Stimulated activated CD8-positive, alpha-beta memory T cell treated with anti-CD3 and anti-CD28 coated beads, Interleukin-7, amount 100 ng/mL, for 48 hours (primary cell): ENCODE results near the gene CD79B.

Experiments used
- DNase-seq, 2 donors: peaks; one replicate each; pipeline ENCODE4 v3.0.0-alpha.2; 2020; ENCODE audit warnings: low read depth in 1 of 2; ENCODE audit errors: extremely low read depth in 1 of 2

The CD79B gene

DNA sequence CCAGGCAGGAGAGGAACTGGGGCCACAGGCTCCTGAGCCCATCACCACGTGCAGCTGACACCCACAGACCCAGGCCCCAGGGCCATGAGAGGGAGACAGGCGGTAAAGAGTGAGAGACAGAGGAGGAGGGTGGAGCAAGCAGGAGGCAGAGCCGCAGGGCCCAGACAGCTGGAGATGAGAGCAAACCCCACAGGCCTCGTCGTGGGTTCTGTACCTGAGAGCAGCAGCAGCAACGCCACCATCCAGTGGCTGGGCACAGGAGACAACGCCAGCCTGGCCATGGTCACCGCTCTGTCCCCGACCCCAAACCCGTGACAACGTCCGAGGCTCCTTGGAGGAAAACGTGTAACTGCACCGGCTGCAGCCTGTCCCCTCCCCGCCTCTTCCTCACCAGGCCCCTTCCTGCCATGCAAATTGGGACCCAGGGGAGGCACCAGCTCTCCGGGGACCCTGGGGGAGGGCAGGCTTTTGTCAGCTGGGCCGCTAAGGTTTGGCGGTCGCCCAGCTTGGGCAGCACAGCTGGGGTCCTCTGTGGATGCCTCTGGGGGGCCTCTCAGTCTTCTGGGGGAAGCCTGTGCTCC, at the start of gene CD79B:
Gene CD79B, minus strand, starts transcription at position 351 of the 581 bp plus-strand sequence. Its CDS starts 70 bp downstream, at position 281.
- DNase-seq = no peak

DNA sequence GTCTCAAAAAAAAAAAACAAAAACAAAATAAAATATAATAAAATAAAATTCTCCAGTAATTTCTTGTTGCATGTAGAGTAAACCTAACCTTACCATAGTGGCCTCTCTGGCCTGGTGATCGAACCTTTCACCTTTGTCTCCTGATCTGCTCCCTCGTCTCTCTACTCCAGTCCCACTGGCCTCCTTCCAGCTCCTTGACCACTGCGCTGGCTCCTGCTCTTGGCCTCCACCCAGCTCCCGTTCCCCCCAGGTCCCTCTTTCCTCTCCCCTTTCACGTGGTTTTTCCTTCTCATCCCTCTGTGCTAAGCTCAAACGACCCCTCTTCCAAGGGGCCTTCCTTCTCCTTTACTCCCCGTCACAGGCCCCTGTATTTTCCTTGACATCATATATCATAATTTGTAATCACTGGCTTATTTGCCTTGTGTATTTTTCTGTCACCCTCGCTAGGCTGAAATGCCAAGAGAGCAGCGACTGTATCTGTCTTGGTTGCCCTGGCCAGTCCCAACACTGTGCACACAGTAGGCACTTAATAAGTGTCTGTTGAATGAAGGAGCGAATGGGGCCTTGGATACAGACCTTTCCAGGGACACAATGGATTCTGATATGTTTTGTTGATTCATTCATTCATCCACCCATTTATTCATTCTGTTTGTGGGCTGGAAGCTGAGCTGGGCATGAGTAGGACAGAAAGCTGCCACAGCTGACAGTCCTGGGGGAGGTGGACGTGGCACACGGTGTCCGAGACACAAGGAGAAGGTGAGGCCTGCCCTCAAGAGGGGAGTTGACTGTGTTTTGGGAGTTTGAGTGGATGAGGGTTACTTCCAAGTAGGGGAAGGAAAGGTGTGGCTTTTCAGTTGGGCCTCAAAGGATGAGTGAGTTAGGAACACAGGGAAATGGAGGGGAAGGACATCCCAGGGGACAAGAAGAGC, 46.4 kb upstream of the CD79B start:
- no peak for DNase-seq

DNA sequence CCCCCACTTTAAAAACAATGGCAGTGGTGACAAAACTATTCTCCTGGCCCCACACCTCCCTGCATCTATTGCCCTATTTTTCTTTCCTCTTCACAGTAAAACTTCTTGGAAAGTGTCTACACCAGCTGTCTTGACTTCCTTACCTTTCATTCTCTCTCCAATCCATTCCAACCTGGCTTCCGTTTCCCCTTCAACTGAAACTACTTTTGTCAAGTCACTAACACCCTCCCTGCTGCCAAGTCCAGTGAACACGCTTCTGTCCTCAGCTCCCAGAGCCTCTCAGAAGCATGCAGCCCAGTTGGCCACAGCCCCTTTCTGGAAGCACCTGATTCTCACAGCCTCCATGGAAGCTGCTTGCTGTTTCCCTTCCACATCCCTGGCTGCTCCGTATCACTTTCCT, 44.6 kb upstream of the CD79B start:
- no peak for DNase-seq

DNA sequence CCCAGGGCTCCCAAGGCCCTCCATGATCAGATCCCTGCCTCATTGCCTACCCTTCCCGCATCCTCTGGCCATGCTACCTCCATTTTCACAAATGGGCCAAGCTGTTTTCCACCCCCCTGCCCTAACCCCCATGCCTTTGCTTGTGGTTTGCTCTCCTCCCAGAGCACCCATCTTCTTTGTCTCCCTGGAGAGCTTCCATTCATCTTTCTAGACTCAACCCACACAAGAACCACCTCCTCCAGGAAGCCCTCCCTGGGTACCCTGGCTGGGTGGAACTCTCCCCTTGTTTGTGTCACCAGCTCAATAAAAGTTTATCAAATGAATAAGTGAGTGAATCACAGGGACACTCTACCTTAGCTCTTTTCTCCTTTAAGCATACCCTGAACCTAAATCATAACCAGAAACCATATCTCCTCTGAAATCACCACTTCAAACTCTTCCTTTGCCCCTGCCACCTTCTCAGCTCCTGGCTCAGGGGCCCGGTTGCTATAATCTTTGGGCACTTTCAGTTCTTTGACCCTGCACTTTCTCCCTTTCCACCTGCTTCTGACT, 43.5 kb upstream of the CD79B start:
- DNase-seq = no peak

DNA sequence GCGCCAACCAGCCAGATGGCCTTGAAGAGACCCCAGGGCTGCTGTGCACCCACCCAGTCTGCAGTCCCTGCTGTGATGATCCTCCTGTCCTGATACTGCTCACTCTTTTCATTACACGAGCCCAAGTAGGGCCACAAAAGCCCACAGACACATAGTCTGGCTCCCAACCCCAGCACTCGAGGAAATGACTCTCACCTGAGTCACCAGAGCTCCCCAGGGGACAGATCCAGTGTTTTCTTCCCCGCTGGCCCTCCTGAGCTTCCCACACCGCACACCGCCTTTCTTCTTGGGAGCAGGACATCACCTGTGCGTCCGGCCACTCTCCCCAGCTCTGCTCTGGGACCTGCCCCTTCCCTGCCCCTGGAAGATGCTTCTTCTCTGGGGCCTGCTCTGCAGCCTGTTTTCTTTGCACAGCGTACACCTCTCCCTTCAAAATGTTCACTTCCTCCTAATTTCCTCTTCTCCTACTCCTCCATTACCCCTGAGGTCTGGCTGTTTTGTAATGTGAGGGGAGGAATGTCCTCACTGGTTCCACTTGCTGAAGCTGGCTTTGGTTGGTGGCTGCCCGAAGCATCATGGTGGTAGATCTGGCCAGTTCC, 42.6 kb upstream of the CD79B start:
- DNase-seq = no peak

DNA sequence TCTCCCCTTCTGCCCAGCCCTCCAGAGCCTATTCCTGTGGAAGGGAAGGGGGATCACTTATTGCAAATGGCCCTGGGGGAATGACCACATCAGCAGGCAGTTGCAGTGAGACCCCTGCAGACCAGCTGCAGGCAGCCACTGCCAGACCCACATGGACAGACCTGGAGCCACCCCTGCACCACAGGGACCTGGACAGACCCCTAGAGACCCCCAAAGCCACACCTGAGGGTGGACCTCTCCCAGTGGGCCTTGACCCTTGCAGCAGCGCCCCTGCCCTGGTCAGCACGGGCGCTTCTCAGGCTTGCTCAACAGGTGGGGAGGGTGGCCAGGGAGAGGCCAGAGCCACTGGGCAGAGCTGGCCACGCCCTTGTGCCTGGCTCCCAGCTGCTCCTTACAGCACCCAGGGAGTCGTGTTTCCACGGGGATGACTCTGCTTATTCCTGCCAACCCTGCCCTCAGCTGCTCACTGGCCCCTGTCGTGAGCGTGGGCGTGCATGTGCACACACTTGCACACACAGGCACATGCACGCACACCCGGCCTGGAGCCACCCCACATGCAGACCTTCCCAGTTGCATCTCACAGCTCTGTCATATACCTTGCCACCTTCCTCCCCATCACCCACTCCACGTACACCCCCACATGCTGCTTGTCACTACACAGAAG, 41.9 kb upstream of the CD79B start:
- no peak for DNase-seq

DNA sequence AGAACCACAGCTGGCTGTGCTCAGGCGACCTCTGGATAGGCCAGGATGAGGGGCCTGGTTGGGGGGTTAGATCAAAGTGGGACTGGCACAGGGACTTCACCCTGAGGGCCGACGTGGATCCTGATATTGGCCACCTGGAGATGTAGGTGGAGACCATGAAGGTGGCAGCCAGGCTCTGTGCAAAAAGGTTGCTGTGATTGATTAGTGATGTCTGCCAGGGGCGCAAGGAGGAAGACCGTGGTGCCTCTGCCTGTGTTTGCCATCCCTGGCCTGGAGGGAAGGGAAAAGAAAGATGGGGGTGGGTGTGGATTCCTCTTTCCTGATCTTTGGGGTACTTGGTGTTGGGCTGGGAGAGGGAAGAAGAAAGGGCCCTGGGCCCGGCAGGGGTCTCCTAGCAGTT, 41.1 kb upstream of the CD79B start:
- no peak for DNase-seq

DNA sequence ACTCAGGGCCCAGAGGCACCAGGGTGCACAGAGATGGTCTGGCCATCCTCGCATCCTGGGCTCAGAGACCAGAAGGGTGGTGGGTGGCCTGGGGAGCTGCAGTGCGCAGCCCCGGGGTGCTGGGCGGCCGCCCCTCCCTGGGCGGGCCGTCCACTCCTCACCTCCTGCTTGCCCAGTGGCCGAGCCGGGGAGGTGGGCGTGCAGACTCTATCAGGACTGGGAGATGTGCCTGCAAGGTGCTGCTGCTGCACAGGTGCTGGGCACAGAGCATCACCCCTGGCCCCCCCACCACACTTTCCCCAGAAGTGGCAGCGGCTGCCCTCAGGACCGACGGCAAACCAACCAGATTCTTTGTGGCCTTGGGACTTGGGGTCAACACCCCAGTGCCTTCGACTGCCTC, 40.7 kb upstream of the CD79B start, which contains the start of gene SCN4A:
Gene SCN4A, minus strand, starts transcription at position 123 of the 400 bp plus-strand sequence. Its CDS starts 77 bp downstream, at position 46.
- no peak for DNase-seq

DNA sequence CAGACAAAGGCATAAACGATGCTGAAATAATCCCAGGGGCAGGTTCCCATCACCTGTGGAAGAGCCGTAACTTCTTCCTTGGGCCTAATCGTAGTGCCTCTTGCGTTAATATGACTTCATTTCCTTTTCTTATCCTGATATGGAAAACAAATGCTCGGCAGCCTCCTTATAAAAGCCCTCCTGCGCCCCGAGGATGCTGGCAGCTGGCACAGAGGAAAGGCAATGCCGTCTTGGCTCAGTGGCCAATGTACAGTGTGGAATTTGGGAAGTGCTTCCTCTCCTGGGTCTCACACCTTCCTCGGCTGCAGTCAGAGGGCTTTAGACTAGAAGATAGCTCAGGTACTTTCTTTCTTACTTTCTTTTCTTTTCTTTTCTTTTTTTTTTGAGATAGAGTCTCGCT, 37.1 kb upstream of the CD79B start:
- DNase-seq = no peak

DNA sequence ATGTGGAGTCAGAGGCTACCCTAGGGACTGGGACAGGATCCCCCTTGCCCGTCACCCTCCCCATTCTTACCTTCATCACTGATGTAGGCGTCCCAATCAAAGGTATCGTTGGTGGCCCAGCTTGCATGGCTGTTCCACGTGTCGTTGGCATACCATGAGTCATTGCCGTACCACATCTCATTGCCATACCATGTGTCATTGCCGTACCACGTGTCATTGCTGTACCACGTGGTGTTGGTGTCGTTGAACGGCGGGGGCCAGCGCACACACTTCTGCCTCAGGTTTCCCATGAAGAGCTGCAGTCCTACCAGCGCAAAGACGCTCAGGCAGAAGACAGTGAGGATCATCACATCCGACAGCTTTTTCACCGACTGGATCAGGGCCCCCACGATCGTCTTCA, 35.8 kb upstream of the CD79B start:
- no peak for DNase-seq

DNA sequence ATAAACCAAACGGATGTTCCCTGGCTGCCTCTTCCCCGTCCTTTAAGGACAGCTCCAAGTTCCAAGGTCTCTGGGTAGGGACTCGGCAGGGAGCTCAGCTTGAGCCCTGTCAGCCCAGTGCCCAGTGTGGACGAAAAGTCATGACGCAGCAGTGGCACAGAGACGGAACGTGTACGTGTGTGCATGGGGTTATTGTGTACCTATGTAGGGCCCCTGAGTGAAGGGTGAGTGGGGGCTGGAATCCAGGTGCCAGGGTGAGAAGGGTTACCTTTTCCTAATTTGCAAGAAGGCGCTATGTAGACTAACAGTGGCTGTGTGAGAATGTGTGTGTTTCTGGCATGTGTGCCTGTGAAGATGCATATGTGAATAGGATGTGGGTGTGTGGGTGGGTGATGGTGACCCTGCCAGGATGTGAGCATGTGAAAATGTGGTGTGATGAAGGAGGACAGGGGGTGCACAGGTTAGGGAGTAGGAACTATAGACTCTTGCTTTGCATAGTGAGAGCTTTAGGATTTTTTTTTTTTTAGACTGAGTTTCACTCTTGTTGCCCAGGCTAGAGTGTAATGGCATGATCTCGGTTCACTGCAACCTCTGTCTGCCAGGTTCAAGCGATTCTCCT, 34.6 kb upstream of the CD79B start:
- DNase-seq = peak in 1 of 2 donors; percentile 44

DNA sequence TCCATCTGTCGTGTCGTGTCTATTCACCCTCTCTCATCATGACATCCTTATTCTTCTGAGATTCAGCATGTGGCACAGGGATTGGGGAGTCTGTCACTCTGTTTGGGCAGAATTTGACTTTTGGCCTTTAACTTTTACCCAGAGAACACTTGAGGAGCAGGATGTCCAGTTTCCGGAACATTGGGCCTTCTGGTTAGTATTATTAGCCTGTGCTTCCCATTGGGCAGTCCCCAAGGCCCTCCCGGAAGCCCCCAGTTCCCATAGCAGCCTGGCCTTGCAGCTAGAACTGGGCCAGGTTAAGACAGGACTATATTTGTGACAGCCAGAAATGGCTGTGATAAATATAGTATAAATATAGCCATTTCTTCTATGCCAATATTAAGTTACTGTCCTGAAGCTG, 31.0 kb upstream of the CD79B start:
- no peak for DNase-seq

DNA sequence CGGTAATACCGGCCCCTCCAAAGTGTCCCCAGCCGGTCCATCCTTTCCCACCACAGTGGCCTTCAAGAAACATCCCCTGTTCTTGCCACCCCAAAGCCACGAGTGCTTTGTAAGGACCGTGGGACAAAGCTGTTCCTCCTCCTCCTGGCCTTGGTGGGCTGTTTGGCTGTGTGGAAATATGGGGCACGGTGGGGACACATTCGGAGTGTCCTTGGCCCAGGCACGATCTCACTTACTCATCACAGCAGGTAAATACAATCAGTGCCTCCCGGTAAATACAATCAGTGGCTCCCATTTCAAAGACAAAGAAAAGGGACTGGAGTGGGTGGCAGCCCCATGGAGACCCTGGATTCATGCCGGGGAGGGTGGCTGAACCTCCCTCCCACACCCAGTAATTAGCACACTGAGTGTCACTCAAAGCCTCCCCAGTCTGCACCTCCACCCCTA, 30.2 kb upstream of the CD79B start:
- DNase-seq = no peak

DNA sequence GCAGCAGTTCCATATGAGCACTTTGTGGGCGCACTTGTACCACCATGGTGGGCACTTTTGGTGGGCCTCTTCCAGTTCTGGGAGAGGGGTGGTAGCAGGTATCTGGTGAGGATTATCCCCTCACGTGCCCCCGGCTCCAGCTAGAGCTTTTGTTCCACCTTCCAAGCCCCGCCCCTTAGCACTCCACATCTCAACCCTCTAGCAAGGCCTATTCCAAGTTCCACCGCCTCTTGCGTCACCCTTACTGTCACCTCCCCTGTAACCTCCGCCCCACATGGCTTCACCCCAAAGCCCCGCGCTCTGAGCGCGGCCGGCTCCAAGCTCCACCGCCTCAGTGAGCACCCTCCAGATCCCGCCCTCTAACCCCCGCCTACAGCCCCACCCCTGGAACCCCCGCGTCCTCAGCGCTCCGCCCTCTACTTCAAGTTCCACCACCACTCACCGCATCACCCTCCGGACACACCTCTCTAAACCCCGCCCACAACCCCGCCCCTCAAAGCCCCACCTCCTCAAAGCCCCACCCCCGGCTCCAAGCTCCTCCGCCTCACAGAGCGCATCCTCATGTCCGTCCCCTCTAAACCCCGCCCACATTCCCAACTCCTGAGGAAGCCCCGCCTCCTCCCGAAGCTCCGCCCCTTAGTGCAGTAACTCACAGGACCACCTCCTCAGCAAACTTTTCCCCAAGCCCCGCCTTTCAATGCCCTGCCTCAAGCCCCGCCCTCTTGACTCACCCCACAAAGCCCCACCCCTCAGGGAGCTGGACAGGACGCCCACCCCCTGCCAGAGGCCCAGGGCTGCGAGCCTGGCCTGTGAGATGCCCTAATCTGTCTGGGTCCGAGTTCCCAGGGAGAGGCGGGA, 29.5 kb upstream of the CD79B start:
- peak in 1 of 2 donors; percentile 33 for DNase-seq

DNA sequence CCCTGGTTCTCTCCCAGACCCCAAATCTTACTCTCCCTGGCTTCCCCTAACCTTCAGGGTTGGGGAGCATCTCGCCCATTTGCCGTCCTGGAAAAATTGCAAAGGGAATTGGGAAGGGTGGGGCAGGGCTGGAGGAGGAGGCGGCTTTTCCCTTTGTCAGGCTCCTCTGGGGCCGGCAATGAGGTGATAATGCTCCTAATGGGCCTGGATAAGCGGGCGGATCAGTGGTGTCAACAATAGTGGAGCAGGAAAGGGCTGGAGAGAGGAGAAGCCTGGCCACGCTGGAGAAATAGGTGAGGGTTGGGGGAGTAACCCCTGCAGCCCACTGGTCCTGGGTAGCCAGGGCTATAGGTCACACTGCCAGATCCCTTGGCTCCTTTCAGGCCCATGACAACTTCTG, 28.3 kb upstream of the CD79B start:
- no peak for DNase-seq

DNA sequence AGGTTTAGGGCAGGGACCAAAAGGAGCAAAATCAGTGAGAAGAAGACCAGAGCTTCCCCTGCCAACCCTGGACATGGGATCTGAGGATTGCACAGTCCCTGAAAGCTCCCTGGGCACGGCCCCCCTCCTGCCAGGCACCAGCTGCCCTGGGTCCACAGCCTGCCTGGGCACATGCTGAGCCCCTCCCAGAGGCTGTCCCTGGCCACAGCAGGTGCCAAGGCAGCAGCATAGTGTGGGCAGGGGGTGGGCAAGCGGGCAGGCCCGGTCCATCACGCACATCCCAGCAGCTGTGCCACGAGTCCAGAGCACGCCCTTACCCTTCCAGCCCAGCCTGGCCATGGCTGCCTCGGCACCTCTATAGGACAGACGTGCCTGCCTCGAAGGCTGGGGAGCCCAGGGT, 27.9 kb upstream of the CD79B start:
- no peak for DNase-seq

DNA sequence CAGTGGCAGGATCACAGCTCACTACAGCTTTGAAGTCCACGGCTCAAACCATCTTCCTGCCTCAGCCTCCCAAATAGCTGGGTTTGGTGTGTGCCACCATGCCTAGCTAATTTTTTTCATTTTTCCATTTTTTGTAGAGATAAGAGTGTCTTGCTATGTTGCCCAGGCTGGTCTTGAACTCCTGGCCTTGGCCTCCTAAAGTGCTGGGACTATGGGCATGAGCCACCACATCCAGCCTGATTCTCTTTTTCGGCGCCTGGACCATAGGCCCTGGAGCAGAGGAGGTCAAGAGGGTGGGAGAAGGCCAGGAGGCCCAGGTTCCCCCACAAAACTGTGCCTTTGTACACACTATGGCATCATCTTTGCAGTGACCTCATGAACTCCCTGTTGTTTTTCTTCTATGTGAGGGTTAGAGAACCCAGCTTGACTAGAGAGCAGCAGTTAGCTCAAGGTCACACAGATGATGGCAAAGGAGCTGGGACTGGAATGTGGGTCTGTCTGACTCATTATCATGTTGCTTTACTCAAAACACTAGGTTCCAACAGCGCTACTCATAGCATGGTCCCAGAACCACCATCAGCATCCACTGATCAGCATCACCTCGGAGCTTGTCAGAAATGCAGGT, 24.3 kb upstream of the CD79B start:
- no peak for DNase-seq

DNA sequence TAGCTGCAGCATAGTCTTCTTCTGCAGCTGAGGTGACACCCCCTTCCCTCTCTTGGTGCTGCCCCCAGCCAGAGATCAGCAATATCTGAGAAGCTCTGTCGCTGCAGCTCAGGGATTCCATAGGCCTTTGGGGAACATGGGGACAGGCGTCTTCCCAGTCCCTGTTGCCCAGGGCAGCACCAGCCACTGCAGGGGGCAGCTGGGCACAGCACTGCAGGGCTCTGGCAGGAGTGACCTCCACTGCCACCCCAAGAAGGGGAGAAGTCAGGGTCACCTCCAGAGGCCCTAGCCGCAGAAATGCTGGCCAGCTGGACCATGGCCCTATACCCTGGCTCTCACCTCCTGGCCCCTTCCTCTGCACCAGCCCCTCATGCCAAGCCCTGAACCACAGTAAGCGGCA, 23.7 kb upstream of the CD79B start:
- DNase-seq = no peak

DNA sequence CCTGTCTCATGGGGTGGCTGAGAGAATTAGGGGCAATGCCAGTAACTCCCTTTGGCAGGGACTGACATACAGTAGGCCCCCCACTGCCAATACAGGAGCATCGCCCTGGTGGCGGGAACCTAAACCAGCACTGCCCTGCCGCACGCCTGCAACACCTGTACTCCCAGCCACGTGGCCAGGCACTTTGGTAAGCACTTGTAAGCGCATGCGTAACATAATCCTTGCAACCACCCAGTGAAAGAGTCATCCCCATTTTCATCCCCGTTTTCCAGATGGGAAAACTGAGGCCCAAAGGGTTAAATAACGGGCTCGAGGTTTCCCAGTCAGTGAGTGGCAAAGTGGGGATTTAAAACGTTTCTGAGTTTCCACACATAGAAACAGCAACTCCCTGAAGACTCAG, 23.1 kb upstream of the CD79B start:
- DNase-seq = no peak
